ENCODE data around the gene GPR176. TPM values are rescaled to one million over a fixed set of nuclear protein-coding genes. Genes with fewer than 3 reads are reported as not detected.

Gene GPR176
- total RNA-seq, 1 experiment from 2014 or later: 9.8 TPM

DNA sequence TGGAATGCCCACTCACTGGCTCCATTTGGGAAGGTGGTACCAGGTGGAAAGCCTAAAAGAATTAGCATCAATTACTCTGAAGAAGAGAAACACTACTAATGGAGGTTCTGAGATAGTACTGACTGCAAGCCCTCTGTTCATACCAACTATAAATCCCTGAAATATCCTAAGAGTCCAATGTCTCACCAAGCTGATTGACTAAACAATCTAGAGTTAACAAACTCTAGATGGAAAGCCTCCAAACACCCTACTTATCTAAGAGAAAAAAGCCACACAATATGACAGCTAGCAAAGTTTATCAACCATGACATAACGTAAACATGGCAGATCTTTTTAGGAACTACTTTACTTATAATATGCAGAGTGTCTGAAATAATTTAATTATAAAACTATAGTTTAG, 59.2 kb downstream of the GPR176 start:
- H3K4me3 Mint-ChIP-seq (ENCODE audit: unreplicated experiment): no peak overlapping the region
- TF ChIP-seq, protein P1, sequence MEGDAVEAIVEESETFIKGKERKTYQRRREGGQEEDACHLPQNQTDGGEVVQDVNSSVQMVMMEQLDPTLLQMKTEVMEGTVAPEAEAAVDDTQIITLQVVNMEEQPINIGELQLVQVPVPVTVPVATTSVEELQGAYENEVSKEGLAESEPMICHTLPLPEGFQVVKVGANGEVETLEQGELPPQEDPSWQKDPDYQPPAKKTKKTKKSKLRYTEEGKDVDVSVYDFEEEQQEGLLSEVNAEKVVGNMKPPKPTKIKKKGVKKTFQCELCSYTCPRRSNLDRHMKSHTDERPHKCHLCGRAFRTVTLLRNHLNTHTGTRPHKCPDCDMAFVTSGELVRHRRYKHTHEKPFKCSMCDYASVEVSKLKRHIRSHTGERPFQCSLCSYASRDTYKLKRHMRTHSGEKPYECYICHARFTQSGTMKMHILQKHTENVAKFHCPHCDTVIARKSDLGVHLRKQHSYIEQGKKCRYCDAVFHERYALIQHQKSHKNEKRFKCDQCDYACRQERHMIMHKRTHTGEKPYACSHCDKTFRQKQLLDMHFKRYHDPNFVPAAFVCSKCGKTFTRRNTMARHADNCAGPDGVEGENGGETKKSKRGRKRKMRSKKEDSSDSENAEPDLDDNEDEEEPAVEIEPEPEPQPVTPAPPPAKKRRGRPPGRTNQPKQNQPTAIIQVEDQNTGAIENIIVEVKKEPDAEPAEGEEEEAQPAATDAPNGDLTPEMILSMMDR (IDR thresholded peaks at IDR 0.05; ENCODE audit: insufficient read depth in 1 of 2, low read depth in 1 of 2, low read length in 1 of 2, severe bottlenecking in 1 of 2, unreplicated experiment in 1 of 2): no peak

DNA sequence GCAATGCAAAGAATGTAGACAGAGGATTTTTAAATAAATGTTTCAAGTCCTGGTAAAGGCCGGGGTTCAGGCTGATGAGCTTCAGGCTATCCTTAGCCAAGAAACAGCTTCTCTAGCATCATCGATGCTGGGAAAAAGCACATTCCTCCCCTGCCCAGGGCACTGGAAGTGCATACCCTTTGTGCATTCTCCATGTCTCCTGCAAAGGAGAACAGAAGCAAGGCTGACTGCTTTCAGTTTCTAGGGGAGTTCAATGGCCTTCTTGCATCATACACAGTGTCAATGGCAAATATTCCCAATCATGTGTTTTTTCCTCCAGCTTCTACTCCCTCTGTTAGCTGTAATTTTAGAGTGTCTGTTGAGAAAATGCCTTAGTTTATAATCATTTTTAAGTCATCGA, 59.9 kb downstream of the GPR176 start:
- Mint-ChIP-seq H3K4me1 (ENCODE audit: low read depth, unreplicated experiment) (no peaks in the 10 kb centered on the region), H3K36me3 (ENCODE audit: insufficient read depth, unreplicated experiment) (no peaks in the 10 kb centered on the region), H3K27ac (ENCODE audit: unreplicated experiment) (no peak overlapping the region), H3K9me3 (ENCODE audit: unreplicated experiment) (peaks cover 8% of the 10 kb centered on the region), H3K27me3 (ENCODE audit: insufficient read depth, unreplicated experiment) (no peaks in the 10 kb centered on the region), H3K4me3 (ENCODE audit: unreplicated experiment) (no peak overlapping the region)
- H3K4me3 ChIP-seq (ENCODE audit: low read depth, low read length): no peak overlapping the region
- no peaks in the 10 kb centered on the region for H3K4me1 ChIP-seq
- no peaks in the 10 kb centered on the region for H3K9me3 ChIP-seq
- no peaks in the 10 kb centered on the region for H3K27me3 ChIP-seq (replicated peaks; ENCODE audit: control insufficient read depth, insufficient read depth, low read length)
- intact Hi-C loops (cut with micrococcal nuclease; ENCODE audit: unreplicated experiment): no loop called here
- BruUV-seq (replicated peaks): no TSS peak
- DNase-seq: no peak
- TF ChIP-seq, protein P1 (IDR thresholded peaks at IDR 0.05; ENCODE audit: insufficient read depth in 1 of 2, low read depth in 1 of 2, low read length in 1 of 2, severe bottlenecking in 1 of 2, unreplicated experiment in 1 of 2): no peak
- CTCF ChIA-PET: no interaction called here
- H3K36me3 ChIP-seq (ENCODE audit: control insufficient read depth, insufficient read depth, low read length): no peaks in the 10 kb centered on the region
- POLR2A ChIA-PET: no interaction called here

More for the DNA sequence above, 59.2 kb downstream of the GPR176 start:
- DNase-seq: no peak
- Mint-ChIP-seq H3K36me3 (ENCODE audit: insufficient read depth, unreplicated experiment) (no peaks in the 10 kb centered on the region), H3K9me3 (ENCODE audit: unreplicated experiment) (peaks cover 8% of the 10 kb centered on the region), H3K27ac (ENCODE audit: unreplicated experiment) (no peak overlapping the region), H3K4me1 (ENCODE audit: low read depth, unreplicated experiment) (no peaks in the 10 kb centered on the region), H3K27me3 (ENCODE audit: insufficient read depth, unreplicated experiment) (no peaks in the 10 kb centered on the region)
- intact Hi-C loops (cut with micrococcal nuclease; ENCODE audit: unreplicated experiment): no loop called here
- ChIA-PET POLR2A (no interaction called here), CTCF (no interaction called here)
- no peaks in the 10 kb centered on the region for H3K4me1 ChIP-seq
- H3K4me3 ChIP-seq (ENCODE audit: low read depth, low read length): no peak overlapping the region
- H3K27me3 ChIP-seq (replicated peaks; ENCODE audit: control insufficient read depth, insufficient read depth, low read length): no peaks in the 10 kb centered on the region
- no peaks in the 10 kb centered on the region for H3K36me3 ChIP-seq (ENCODE audit: control insufficient read depth, insufficient read depth, low read length)
- no TSS peak for BruUV-seq (replicated peaks)
- H3K9me3 ChIP-seq: no peaks in the 10 kb centered on the region

DNA sequence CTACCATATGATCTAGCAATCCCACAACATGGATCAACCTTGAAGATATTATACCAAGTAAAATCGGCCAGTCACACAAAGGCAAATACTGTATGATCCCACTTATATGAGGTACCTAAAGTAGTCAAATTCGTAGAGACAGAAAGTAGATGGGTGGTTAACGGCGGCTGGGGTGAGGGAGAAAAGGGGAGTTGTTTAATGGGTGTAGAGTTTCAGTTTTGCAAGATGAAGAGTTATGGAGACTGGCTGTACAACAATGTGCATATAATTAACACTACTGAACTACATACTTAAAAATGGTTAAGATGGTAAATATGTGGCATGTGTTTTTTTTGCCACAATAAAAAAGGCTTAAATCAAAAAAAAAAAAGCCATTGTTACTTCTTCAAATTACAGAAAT, 60.4 kb downstream of the GPR176 start:
- TF ChIP-seq, protein P1 (IDR thresholded peaks at IDR 0.05; ENCODE audit: insufficient read depth in 1 of 2, low read depth in 1 of 2, low read length in 1 of 2, severe bottlenecking in 1 of 2, unreplicated experiment in 1 of 2): no peak
- no peaks in the 10 kb centered on the region for H3K36me3 ChIP-seq (ENCODE audit: control insufficient read depth, insufficient read depth, low read length)
- intact Hi-C loops (cut with micrococcal nuclease; ENCODE audit: unreplicated experiment): no loop called here
- Mint-ChIP-seq H3K9me3 (ENCODE audit: unreplicated experiment) (peaks cover 8% of the 10 kb centered on the region), H3K4me1 (ENCODE audit: low read depth, unreplicated experiment) (no peaks in the 10 kb centered on the region), H3K36me3 (ENCODE audit: insufficient read depth, unreplicated experiment) (no peaks in the 10 kb centered on the region), H3K4me3 (ENCODE audit: unreplicated experiment) (no peak overlapping the region), H3K27ac (ENCODE audit: unreplicated experiment) (no peak overlapping the region), H3K27me3 (ENCODE audit: insufficient read depth, unreplicated experiment) (no peaks in the 10 kb centered on the region)
- CTCF ChIA-PET: no interaction called here
- no TSS peak for BruUV-seq (replicated peaks)
- H3K9me3 ChIP-seq: no peaks in the 10 kb centered on the region
- H3K4me3 ChIP-seq (ENCODE audit: low read depth, low read length): no peak overlapping the region
- no peak for DNase-seq
- H3K27me3 ChIP-seq (replicated peaks; ENCODE audit: control insufficient read depth, insufficient read depth, low read length): no peaks in the 10 kb centered on the region
- no peaks in the 10 kb centered on the region for H3K4me1 ChIP-seq
- POLR2A ChIA-PET: no interaction called here
